ENCODE data around the gene DNAJC10. TPM values are rescaled to one million over a fixed set of nuclear protein-coding genes. Genes with fewer than 3 reads are reported as not detected.

The DNAJC10 gene, protein sequence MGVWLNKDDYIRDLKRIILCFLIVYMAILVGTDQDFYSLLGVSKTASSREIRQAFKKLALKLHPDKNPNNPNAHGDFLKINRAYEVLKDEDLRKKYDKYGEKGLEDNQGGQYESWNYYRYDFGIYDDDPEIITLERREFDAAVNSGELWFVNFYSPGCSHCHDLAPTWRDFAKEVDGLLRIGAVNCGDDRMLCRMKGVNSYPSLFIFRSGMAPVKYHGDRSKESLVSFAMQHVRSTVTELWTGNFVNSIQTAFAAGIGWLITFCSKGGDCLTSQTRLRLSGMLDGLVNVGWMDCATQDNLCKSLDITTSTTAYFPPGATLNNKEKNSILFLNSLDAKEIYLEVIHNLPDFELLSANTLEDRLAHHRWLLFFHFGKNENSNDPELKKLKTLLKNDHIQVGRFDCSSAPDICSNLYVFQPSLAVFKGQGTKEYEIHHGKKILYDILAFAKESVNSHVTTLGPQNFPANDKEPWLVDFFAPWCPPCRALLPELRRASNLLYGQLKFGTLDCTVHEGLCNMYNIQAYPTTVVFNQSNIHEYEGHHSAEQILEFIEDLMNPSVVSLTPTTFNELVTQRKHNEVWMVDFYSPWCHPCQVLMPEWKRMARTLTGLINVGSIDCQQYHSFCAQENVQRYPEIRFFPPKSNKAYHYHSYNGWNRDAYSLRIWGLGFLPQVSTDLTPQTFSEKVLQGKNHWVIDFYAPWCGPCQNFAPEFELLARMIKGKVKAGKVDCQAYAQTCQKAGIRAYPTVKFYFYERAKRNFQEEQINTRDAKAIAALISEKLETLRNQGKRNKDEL
- total RNA-seq = 70.1 and 75.6 TPM in 2 replicates

DNA sequence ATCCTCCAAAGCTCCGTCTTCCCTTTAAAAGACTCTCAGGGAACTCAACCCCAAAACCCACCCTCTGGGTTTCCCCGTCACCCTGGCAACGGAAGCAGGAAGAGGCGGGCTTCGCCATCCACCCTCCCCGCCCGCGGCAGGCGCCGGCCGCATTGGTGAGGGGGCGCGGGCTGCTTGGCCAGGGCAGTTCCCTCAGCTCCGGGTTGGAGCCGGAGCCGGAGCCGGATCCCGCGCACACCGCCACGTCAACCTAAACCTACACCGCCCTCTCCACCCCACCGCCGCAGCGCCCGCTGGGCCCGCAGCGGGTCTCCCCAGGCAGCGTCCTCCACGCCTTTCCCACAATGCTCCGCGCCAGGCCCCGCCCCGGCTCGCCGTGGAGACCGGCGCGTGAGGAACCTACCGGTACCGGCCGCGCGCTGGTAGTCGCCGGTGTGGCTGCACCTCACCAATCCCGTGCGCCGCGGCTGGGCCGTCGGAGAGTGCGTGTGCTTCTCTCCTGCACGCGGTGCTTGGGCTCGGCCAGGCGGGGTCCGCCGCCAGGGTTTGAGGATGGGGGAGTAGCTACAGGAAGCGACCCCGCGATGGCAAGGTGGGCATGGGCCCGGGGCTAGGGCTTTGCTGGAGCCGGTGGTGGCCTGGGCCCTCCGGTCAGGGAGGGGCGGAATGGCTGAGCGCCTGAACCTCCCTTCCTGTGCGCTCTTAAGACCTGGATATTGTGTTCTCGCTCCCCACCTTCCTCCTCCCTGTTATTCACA is at the start of gene DNAJC10:
Gene DNAJC10, plus strand, starts transcription at position 366 of the 758 bp plus-strand sequence. CDS start 1,830 bp downstream, outside the sequence.

Other genes with a start within 250 kb of the DNAJC10 start
- 0.17 and 0.32 TPM in 2 replicates for gene FRZB, start 150.4 kb downstream of the DNAJC10 start, total RNA-seq